Nephron (organoid): ENCODE data around the gene MSI2.

ENCODE experiments used
- H3K27ac Mint-ChIP-seq, 3 experiments: 2 replicates each; pipeline ENCODE4 v1.8.0; 2020; ENCODE audit warnings: mixed read lengths in 3 of 3, mild to moderate bottlenecking in 2 of 3, moderate library complexity in 1 of 3
- H3K27me3 Mint-ChIP-seq: 2 replicates; pipeline ENCODE4 v1.8.0; 2021; ENCODE audit warnings: low read depth, mild to moderate bottlenecking, moderate library complexity, mixed read lengths
- H3K36me3 Mint-ChIP-seq: 2 replicates; pipeline ENCODE4 v1.8.0; 2020; ENCODE audit warnings: low read depth, mixed read lengths
- H3K4me1 Mint-ChIP-seq: 2 replicates; pipeline ENCODE4 v1.8.0; 2020; ENCODE audit warnings: mixed read lengths
- H3K4me3 Mint-ChIP-seq, 3 experiments: 2 replicates each; pipeline ENCODE4 v1.8.0; 2020; ENCODE audit warnings: mild to moderate bottlenecking in 3 of 3, mixed read lengths in 3 of 3, moderate library complexity in 2 of 3
- H3K9me3 Mint-ChIP-seq: 2 replicates; pipeline ENCODE4 v1.8.0; 2020; ENCODE audit warnings: mixed read lengths
- CTCF ChIP-seq, 3 experiments: fragments of 200-600 bp; sonication (generic); IDR thresholded peaks; one replicate each; pipeline ENCODE4 v1.5.0; 2021; ENCODE audit warnings: antibody characterized with exemption in 3 of 3; ENCODE audit not compliant: unreplicated experiment in 3 of 3

Gene MSI2

GRCh38 chr17:57417956-57418355, 161.6 kb downstream of the MSI2 start:
- peak overlapping the region; percentile 61 to 88 (median 83) for H3K27ac Mint-ChIP-seq
- H3K27me3 Mint-ChIP-seq: peaks cover 5% of the 10 kb centered on the region
- H3K36me3 Mint-ChIP-seq: peaks cover 36% of the 10 kb centered on the region
- H3K4me3 Mint-ChIP-seq: no peak overlapping the region
- peaks cover 2% of the 10 kb centered on the region for H3K9me3 Mint-ChIP-seq
- no peak for TF ChIP-seq CTCF (IDR thresholded peaks at IDR 0.05; ENCODE audit: unreplicated experiment in 3 of 3)
- H3K4me1 Mint-ChIP-seq: peaks cover 56% of the 10 kb centered on the region

GRCh38 chr17:57418463-57419246, 162.3 kb downstream of the MSI2 start:
- TF ChIP-seq CTCF (IDR thresholded peaks at IDR 0.05; ENCODE audit: unreplicated experiment in 3 of 3): no peak

GRCh38 chr17:57419940-57420550, 163.7 kb downstream of the MSI2 start:
- peaks cover 2% of the 10 kb centered on the region for H3K9me3 Mint-ChIP-seq
- no peak overlapping the region for H3K4me3 Mint-ChIP-seq
- H3K27ac Mint-ChIP-seq: peak overlapping the region; percentile 71 to 91 (median 89)
- TF ChIP-seq CTCF (IDR thresholded peaks at IDR 0.05; ENCODE audit: unreplicated experiment in 3 of 3): no peak
- H3K4me1 Mint-ChIP-seq: peaks cover 41% of the 10 kb centered on the region
- H3K36me3 Mint-ChIP-seq: peaks cover 32% of the 10 kb centered on the region
- H3K27me3 Mint-ChIP-seq: peaks cover 5% of the 10 kb centered on the region

More at GRCh38 chr17:57418463-57419246, 162.3 kb downstream of the MSI2 start:
- H3K36me3 Mint-ChIP-seq: peaks cover 34% of the 10 kb centered on the region
- H3K27me3 Mint-ChIP-seq: peaks cover 5% of the 10 kb centered on the region
- H3K4me3 Mint-ChIP-seq: no peak overlapping the region
- peak overlapping the region; percentile 61 to 88 (median 83) for H3K27ac Mint-ChIP-seq
- H3K9me3 Mint-ChIP-seq: peaks cover 2% of the 10 kb centered on the region
- peaks cover 51% of the 10 kb centered on the region for H3K4me1 Mint-ChIP-seq

- Mint-ChIP-seq H3K27me3 (peaks cover 8% of the 10 kb centered on the region), H3K4me1 (peaks cover 41% of the 10 kb centered on the region), H3K27ac (peak overlapping the region; percentile 71 to 91 (median 89)), H3K4me3 (peak overlapping the region; percentile 26 to 43 (median 41)), H3K36me3 (peaks cover 29% of the 10 kb centered on the region), H3K9me3 (peaks cover 2% of the 10 kb centered on the region)
- TF ChIP-seq CTCF (IDR thresholded peaks at IDR 0.05; ENCODE audit: unreplicated experiment in 3 of 3): no peak
Observed at GRCh38 chr17:57420734-57421717, 164.7 kb downstream of the MSI2 start.

- TF ChIP-seq CTCF (IDR thresholded peaks at IDR 0.05; ENCODE audit: unreplicated experiment in 3 of 3): no peak
- Mint-ChIP-seq H3K9me3 (peaks cover 2% of the 10 kb centered on the region), H3K36me3 (peaks cover 20% of the 10 kb centered on the region), H3K27ac (no peak overlapping the region), H3K27me3 (peaks cover 11% of the 10 kb centered on the region), H3K4me1 (peaks cover 32% of the 10 kb centered on the region), H3K4me3 (no peak overlapping the region)
Observed at GRCh38 chr17:57422574-57423164, 166.3 kb downstream of the MSI2 start.
